Neural progenitor cell (in vitro differentiated cells): ENCODE measurements around the gene FGD6. TPM values are rescaled to one million over a fixed set of nuclear protein-coding genes. Genes with fewer than 3 reads are reported as not detected.
"Not testable (repeated sequence)": the region's sequence is repeated elsewhere in the genome, so short reads cannot be mapped to it uniquely, and the experiment has no call there.

Experiments used
- DNase-seq: peaks from one replicate; pipeline ENCODE4 v3.0.0-alpha.2; 2016; ENCODE audit warnings: low spot score
- H2AFZ ChIP-seq: fragments of 200-600 bp; sonication (generic); replicated peaks from 2 replicates; pipeline ENCODE4 v1.6.1; 2016; ENCODE audit warnings: antibody characterized with exemption
- H3F3A ChIP-seq: fragments of 200-600 bp; sonication (generic); 2 replicates; pipeline ENCODE4 v1.6.1; 2016; ENCODE audit warnings: antibody characterized with exemption, low read depth
- H3K27ac ChIP-seq: fragments of 200-600 bp; sonication (generic); 2 replicates; pipeline ENCODE4 v1.5.1; 2016; ENCODE audit warnings: mild to moderate bottlenecking
- H3K27me3 ChIP-seq: fragments of 200-600 bp; sonication (generic); 2 replicates; pipeline ENCODE4 v1.6.1; 2016; ENCODE audit warnings: mild to moderate bottlenecking, moderate library complexity
- H3K36me3 ChIP-seq: fragments of 200-600 bp; sonication (generic); 2 replicates; pipeline ENCODE4 v1.5.1; 2016
- H3K4me1 ChIP-seq: fragments of 200-600 bp; sonication (generic); 2 replicates; pipeline ENCODE4 v1.6.1; 2016; ENCODE audit warnings: mixed run types
- H3K4me2 ChIP-seq: fragments of 200-600 bp; sonication (generic); 2 replicates; pipeline ENCODE4 v1.6.1; 2016
- H3K4me3 ChIP-seq: fragments of 200-600 bp; sonication (generic); 2 replicates; pipeline ENCODE4 v1.5.1; 2016
- H3K79me2 ChIP-seq: fragments of 200-600 bp; sonication (generic); 2 replicates; pipeline ENCODE4 v1.6.1; 2016; ENCODE audit warnings: low read depth
- H3K9ac ChIP-seq: fragments of 200-600 bp; sonication (generic); 2 replicates; pipeline ENCODE4 v1.6.1; 2016
- H3K9me3 ChIP-seq: fragments of 200-600 bp; sonication (generic); 2 replicates; pipeline ENCODE4 v1.5.1; 2016; ENCODE audit warnings: low read depth
- H4K20me1 ChIP-seq: fragments of 200-600 bp; sonication (generic); 2 replicates; pipeline ENCODE4 v1.6.1; 2016; ENCODE audit warnings: low read depth
- H3K27ac Mint-ChIP-seq: 3 replicates; pipeline ENCODE4 v1.8.0; 2021; ENCODE audit warnings: mixed read lengths
- H3K27me3 Mint-ChIP-seq: 2 replicates; pipeline ENCODE4 v1.8.0; 2022; ENCODE audit warnings: low read depth, mild to moderate bottlenecking, inconsistent platforms, moderate library complexity, mixed read lengths; ENCODE audit not compliant: insufficient read depth
- H3K36me3 Mint-ChIP-seq: 3 replicates; pipeline ENCODE4 v1.8.0; 2021; ENCODE audit warnings: mixed read lengths
- H3K4me1 Mint-ChIP-seq: 3 replicates; pipeline ENCODE4 v1.8.0; 2021; ENCODE audit warnings: mixed read lengths
- H3K4me3 Mint-ChIP-seq: 3 replicates; pipeline ENCODE4 v1.8.0; 2021; ENCODE audit warnings: mild to moderate bottlenecking, moderate library complexity, mixed read lengths
- H3K9me3 Mint-ChIP-seq: 3 replicates; pipeline ENCODE4 v1.8.0; 2020; ENCODE audit warnings: mixed read lengths
- EZH2 ChIP-seq: fragments of 200-600 bp; sonication (generic); IDR thresholded peaks from 2 replicates; pipeline ENCODE4 v1.6.1; 2017; ENCODE audit warnings: antibody characterized with exemption, mild to moderate bottlenecking, moderate library complexity
- EZH2phosphoT487 ChIP-seq: fragments of 200-600 bp; sonication (generic); IDR thresholded peaks from 2 replicates; pipeline ENCODE4 v1.6.1; 2017; ENCODE audit warnings: antibody characterized with exemption
- total RNA-seq: library from RNA; depleted of rRNA; stranded (reverse); fragments of >200 nt; gene quantifications from 2 replicates; pipeline ENCODE4 v1.2.3, GENCODE V29; 2015; ENCODE audit warnings: low replicate concordance
- TF ChIP-seq, protein P1 (sequence below): fragments of 200-600 bp; sonication (generic); IDR thresholded peaks from 2 replicates; pipeline ENCODE4 v1.5.1; 2017; ENCODE audit warnings: antibody characterized with exemption, mild to moderate bottlenecking

FGD6 gene
- total RNA-seq, 1 donor from 2014 or later, result 32.0 TPM

DNA sequence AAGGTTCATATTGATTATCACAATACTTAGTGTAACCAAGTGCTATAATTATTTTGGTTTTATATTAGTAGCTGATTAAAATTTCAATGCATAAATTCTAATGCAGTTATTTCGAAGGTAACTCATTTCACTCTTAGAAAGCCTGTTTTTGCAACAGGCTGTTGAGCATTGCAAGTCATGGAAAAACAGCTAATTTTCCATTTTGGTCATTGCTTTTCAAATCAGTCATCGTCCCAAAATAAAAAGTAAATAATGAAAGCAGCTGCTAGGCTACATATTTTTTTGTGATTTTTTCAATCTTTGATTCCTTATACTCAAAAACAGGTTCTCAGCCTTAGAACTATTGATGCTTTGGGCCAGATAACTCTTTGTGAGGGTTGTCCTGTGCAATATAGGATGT, 23.3 kb upstream of the FGD6 start:
- Histone ChIP-seq H3K79me2 (peaks cover 96% of the 10 kb centered on the region), H3K4me3 (no peak overlapping the region), H3F3A (no peaks in the 10 kb centered on the region), H3K9ac (no peak overlapping the region), H4K20me1 (peaks cover 27% of the 10 kb centered on the region), H2AFZ (no peak overlapping the region), H3K4me1 (no peaks in the 10 kb centered on the region), H3K27ac (no peak overlapping the region), H3K27me3 (no peaks in the 10 kb centered on the region), H3K9me3 (no peaks in the 10 kb centered on the region), H3K4me2 (no peak overlapping the region), H3K36me3 (peaks cover 7% of the 10 kb centered on the region)
- DNase-seq, result no peak
- no peaks in the 10 kb centered on the region for H3K27me3 Mint-ChIP-seq
- no peaks in the 10 kb centered on the region for H3K4me1 Mint-ChIP-seq
- no peak overlapping the region for H3K27ac Mint-ChIP-seq
- no peak overlapping the region for H3K4me3 Mint-ChIP-seq
- H3K9me3 Mint-ChIP-seq, result peaks cover 25% of the 10 kb centered on the region
- peaks cover 38% of the 10 kb centered on the region for H3K36me3 Mint-ChIP-seq
- no peak for TF ChIP-seq EZH2phosphoT487
- TF ChIP-seq, protein P1, sequence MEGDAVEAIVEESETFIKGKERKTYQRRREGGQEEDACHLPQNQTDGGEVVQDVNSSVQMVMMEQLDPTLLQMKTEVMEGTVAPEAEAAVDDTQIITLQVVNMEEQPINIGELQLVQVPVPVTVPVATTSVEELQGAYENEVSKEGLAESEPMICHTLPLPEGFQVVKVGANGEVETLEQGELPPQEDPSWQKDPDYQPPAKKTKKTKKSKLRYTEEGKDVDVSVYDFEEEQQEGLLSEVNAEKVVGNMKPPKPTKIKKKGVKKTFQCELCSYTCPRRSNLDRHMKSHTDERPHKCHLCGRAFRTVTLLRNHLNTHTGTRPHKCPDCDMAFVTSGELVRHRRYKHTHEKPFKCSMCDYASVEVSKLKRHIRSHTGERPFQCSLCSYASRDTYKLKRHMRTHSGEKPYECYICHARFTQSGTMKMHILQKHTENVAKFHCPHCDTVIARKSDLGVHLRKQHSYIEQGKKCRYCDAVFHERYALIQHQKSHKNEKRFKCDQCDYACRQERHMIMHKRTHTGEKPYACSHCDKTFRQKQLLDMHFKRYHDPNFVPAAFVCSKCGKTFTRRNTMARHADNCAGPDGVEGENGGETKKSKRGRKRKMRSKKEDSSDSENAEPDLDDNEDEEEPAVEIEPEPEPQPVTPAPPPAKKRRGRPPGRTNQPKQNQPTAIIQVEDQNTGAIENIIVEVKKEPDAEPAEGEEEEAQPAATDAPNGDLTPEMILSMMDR, result no peak
- TF ChIP-seq EZH2, result no peak

DNA sequence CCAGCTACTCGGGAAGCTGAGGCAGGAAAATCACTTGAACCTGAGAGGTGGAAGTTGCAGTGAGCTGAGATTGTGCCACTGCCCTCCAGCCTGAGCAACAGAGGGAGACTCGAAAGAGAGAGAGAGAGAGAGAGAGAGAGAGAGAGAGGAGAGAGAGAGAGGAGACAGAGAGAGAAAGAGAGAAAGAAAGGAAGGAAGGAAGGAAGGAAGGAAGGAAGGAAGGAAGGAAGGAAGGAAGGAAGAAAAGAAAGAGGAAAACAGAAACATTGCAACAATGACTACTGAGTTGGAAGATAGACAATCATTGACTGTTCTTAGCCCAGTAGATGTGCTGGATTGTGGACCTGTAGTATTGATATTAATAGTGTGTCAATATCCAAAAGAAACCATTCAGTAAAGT, 22.6 kb upstream of the FGD6 start:
- not testable (repeated sequence) for H3K27me3 Mint-ChIP-seq, H3K9me3 ChIP-seq, H2AFZ ChIP-seq, H3K27ac Mint-ChIP-seq, H3K27me3 ChIP-seq, H3K4me1 Mint-ChIP-seq, H3K4me1 ChIP-seq, H3K4me3 ChIP-seq, H3K36me3 ChIP-seq, H3K4me3 Mint-ChIP-seq, H3F3A ChIP-seq, H3K4me2 ChIP-seq, DNase-seq, H3K9ac ChIP-seq, H3K27ac ChIP-seq
- Mint-ChIP-seq H3K9me3 (peaks cover 25% of the 10 kb centered on the region), H3K36me3 (peaks cover 36% of the 10 kb centered on the region)
- Histone ChIP-seq H4K20me1 (peaks cover 22% of the 10 kb centered on the region), H3K79me2 (peaks cover 89% of the 10 kb centered on the region)

DNA sequence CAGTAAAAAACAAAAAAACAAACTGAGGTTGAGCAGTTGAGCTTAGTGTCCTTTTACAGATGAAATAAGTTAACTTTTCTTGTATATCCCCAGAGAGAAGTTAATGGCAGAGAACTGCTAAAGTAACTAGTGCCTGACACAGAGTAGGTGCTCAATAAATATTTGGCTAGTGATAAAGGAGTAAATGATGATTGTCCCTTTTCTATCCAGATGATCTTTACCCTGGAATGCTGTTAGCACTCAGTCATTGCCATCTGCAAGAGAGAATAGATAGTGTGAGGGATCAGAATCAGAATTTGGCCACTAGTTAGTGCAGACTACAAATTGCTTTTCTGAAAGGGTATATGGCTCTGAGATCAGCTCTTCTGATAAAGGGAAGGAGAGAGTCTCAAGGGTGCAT, 21.9 kb upstream of the FGD6 start:
- no peaks in the 10 kb centered on the region for H3K27me3 ChIP-seq
- H3K36me3 ChIP-seq, result peaks cover 9% of the 10 kb centered on the region
- no peak overlapping the region for H2AFZ ChIP-seq
- H3K4me1 ChIP-seq, result no peaks in the 10 kb centered on the region
- TF ChIP-seq, protein P1, result no peak
- TF ChIP-seq EZH2, result no peak
- TF ChIP-seq EZH2phosphoT487, result no peak
- Mint-ChIP-seq H3K4me1 (no peaks in the 10 kb centered on the region), H3K9me3 (peaks cover 27% of the 10 kb centered on the region), H3K4me3 (no peak overlapping the region), H3K27me3 (no peaks in the 10 kb centered on the region), H3K36me3 (peaks cover 39% of the 10 kb centered on the region), H3K27ac (no peak overlapping the region)
- H3K79me2 ChIP-seq, result peaks cover 87% of the 10 kb centered on the region
- peaks cover 16% of the 10 kb centered on the region for H4K20me1 ChIP-seq
- peaks cover 2% of the 10 kb centered on the region for H3K9me3 ChIP-seq
- no peak overlapping the region for H3K4me3 ChIP-seq
- no peak overlapping the region for H3K27ac ChIP-seq
- no peak for DNase-seq
- no peak overlapping the region for H3K4me2 ChIP-seq
- H3K9ac ChIP-seq, result no peak overlapping the region
- H3F3A ChIP-seq, result no peaks in the 10 kb centered on the region

DNA sequence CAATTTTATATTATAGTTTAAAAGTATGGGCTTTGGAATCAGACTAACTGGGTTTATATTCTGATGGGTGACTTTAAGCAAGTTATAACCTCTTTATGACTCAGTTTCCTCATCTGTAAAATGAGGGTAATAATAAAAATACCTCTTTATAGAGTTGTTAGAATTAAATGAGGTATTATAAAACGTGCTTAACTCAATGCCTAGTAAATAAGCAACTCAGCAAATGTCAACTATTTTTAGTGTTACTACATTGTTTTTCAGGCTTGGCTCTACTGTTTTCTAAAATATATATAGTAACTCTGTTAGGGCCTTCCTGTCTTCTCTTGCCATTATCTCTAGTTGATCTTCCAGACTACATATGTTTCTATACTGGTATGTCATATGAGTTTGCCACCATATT, 20.9 kb upstream of the FGD6 start:
- TF ChIP-seq EZH2 (no peak), EZH2phosphoT487 (no peak)
- TF ChIP-seq, protein P1, result no peak
- no peak overlapping the region for H2AFZ ChIP-seq
- no peaks in the 10 kb centered on the region for H3K4me1 ChIP-seq
- H3K9me3 ChIP-seq, result peaks cover 3% of the 10 kb centered on the region
- no peaks in the 10 kb centered on the region for H3K4me1 Mint-ChIP-seq
- no peak for DNase-seq
- no peak overlapping the region for H3K4me3 Mint-ChIP-seq
- no peaks in the 10 kb centered on the region for H3K27me3 ChIP-seq
- no peaks in the 10 kb centered on the region for H3K27me3 Mint-ChIP-seq
- no peak overlapping the region for H3K27ac ChIP-seq
- H3K4me2 ChIP-seq, result no peak overlapping the region
- H3K36me3 ChIP-seq, result peaks cover 18% of the 10 kb centered on the region
- H3K79me2 ChIP-seq, result peaks cover 87% of the 10 kb centered on the region
- no peak overlapping the region for H3K9ac ChIP-seq
- H3K27ac Mint-ChIP-seq, result no peak overlapping the region
- peaks cover 36% of the 10 kb centered on the region for H3K36me3 Mint-ChIP-seq
- no peaks in the 10 kb centered on the region for H3F3A ChIP-seq
- no peak overlapping the region for H3K4me3 ChIP-seq
- H3K9me3 Mint-ChIP-seq, result peaks cover 25% of the 10 kb centered on the region
- H4K20me1 ChIP-seq, result peaks cover 12% of the 10 kb centered on the region
